GM12801 (cell line): ENCODE measurements around the gene SLC29A3.

Source experiments
- CTCF ChIP-seq: IDR thresholded peaks from one replicate; pipeline ENCODE4 v1.5.1; 2011; ENCODE audit warnings: control low read depth; ENCODE audit not compliant: insufficient read length; ENCODE audit errors: extremely low read depth

SLC29A3 gene

GRCh38 chr10:71390921-71391690 is 72.0 kb downstream of the SLC29A3 start:
- no peak for TF ChIP-seq CTCF

DNA sequence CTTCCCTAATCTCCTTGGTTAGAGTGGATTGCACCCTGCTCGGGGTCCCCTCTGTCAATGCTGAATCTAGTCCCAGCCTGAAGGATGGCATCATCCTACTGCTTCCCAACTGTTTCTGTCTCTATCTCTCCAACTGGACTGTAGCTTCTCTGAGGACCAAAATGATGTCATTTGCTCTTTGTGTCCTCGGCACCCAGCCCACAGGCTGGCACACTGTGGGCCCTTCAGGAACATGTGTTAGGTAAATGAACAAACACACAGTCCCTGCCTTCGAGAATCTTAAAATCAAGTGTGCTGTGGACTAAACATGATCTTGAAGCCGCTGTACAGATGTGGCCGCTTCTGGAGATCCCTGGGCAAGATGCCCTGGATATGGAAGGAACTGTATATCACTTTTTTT is 72.6 kb downstream of the SLC29A3 start:
- TF ChIP-seq CTCF, result no peak

GRCh38 chr10:71392292-71392691 is 73.2 kb downstream of the SLC29A3 start:
- TF ChIP-seq CTCF, result no peak

DNA sequence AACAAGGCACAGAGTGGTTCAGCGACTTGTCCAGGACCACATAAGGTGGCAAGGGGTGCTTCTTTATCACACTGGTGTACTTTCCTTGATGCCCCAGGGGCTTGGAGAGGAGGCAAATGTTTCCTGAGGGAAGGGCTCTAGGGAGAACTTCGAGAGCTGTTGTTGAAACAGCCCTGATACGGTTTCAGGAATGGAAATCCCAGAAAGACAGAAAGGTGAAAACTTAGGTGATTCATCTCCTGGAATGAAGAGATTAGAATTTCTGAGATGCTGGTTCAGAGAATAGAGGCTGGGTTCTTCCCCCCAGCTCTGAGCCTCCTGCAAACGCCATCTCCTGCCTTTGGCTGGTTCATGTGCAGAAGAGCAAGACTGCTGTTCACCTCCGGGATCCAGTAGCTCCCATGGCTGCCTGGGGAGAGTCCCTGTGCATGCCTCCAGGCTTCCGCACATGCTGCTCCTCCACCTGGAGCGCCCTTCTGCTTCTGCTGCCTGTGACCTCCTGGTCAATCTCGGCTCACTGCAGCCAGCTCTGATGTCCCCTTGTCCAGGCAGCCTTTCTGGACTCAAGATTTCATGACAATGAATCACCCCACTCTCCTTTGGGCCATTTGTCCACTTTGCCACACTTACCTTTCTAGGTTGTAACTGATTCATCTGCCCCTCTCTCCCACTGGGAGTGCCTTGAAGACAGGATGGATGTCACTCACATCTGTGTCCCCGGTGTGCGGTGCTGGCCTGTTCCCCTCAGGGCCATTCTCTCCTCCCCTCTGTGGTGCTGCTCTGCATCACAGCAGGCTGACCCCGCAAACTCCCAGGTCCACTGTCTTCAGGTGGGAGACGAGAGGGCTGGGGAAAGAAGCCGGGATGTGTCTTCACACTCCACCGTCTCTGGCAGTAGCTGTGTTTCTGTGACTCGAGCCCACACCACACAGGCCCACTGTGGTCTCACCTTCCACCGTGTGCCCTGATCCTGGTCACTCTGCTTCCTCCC is 74.0 kb downstream of the SLC29A3 start:
- TF ChIP-seq CTCF, result no peak

- TF ChIP-seq CTCF, result no peak
These were observed 74.9 kb downstream of the SLC29A3 start for GRCh38 chr10:71393841-71394475.

- TF ChIP-seq CTCF, result no peak
These were observed 76.0 kb downstream of the SLC29A3 start for GRCh38 chr10:71394926-71395562.
